IMR-90 (cell line): ENCODE data around the gene FIGLA. TPM values are rescaled to one million over a fixed set of nuclear protein-coding genes. Genes with fewer than 3 reads are reported as not detected.

Experiments used
- ATAC-seq: fragments of 200-7000 bp; cut with Tn5 transposase; 2 replicates; pipeline ENCODE4 v1.9.1; 2020; ENCODE audit warnings: low read depth, mild to moderate bottlenecking, moderate library complexity
- BruUV-seq: library from RNA; stranded (reverse); fragments of 400-500 nt; replicated peaks from 2 replicates; lab custom pipeline; 2021; lab: Mats Ljungman, UMichigan
- CTCF ChIA-PET: fragments of 300-600 bp; formaldehyde crosslinking; extraction: SDS; loops from one replicate; lab custom pipeline; 2021; ENCODE audit warnings: antibody characterized with exemption; lab: Yijun Ruan, JAX
- POLR2A ChIA-PET: fragments of 300-600 bp; sonication (Branson Sonifier 250); formaldehyde crosslinking; loops from one replicate; lab custom pipeline; 2022; ENCODE audit warnings: antibody characterized with exemption; ENCODE audit not compliant: unreplicated experiment; lab: Charles Lee
- DNase-seq: peaks from one replicate; pipeline ENCODE4 v3.0.0; 2013
- H2AFZ ChIP-seq: replicated peaks from 2 replicates; pipeline ENCODE3; 2013; ENCODE audit warnings: low read length, mild to moderate bottlenecking; ENCODE audit not compliant: poor library complexity
- H2AK5ac ChIP-seq: 2 replicates; pipeline ENCODE4 v1.6.1; 2013; ENCODE audit warnings: low read depth, low read length, inconsistent platforms
- H2AK9ac ChIP-seq: replicated peaks from 2 replicates; pipeline ENCODE3; 2013; ENCODE audit warnings: mild to moderate bottlenecking, low read depth, low read length, moderate library complexity; ENCODE audit not compliant: poor library complexity
- H2BK120ac ChIP-seq: 2 replicates; pipeline ENCODE4 v1.6.1; 2013; ENCODE audit warnings: low read depth, low read length, inconsistent platforms
- H2BK15ac ChIP-seq: 3 replicates; pipeline ENCODE4 v1.6.1; 2013; ENCODE audit warnings: low read depth, low read length, inconsistent platforms
- H2BK20ac ChIP-seq: 2 replicates; pipeline ENCODE4 v1.6.1; 2013; ENCODE audit warnings: low read depth, mild to moderate bottlenecking, inconsistent platforms, low read length, moderate library complexity
- H2BK5ac ChIP-seq: 2 replicates; pipeline ENCODE4 v1.6.1; 2013; ENCODE audit warnings: mild to moderate bottlenecking, low read depth, low read length, inconsistent platforms; ENCODE audit not compliant: poor library complexity, severe bottlenecking
- H3K14ac ChIP-seq: replicated peaks from 2 replicates; pipeline ENCODE4 v1.6.1; 2013; ENCODE audit warnings: low read depth, low read length, inconsistent platforms
- H3K18ac ChIP-seq: 2 replicates; pipeline ENCODE4 v1.6.1; 2013; ENCODE audit warnings: low read depth, low read length, control low read depth
- H3K23ac ChIP-seq: 2 replicates; pipeline ENCODE4 v1.6.1; 2013; ENCODE audit warnings: low read depth, low read length, inconsistent platforms
- H3K27ac ChIP-seq: 2 replicates; pipeline ENCODE4 v1.5.1; 2013; ENCODE audit warnings: mild to moderate bottlenecking, control low read depth, low read length; ENCODE audit not compliant: insufficient read depth
- H3K27me3 ChIP-seq: 2 replicates; pipeline ENCODE4 v1.6.1; 2013; ENCODE audit warnings: low read length; ENCODE audit not compliant: control insufficient read depth, insufficient read depth
- H3K36me3 ChIP-seq: 2 replicates; pipeline ENCODE4 v1.6.1; 2013; ENCODE audit warnings: low read length, mixed read lengths; ENCODE audit not compliant: control insufficient read depth, insufficient read depth
- H3K4ac ChIP-seq: 2 replicates; pipeline ENCODE4 v1.6.1; 2013; ENCODE audit warnings: low read depth, low read length, inconsistent platforms
- H3K4me1 ChIP-seq: 2 replicates; pipeline ENCODE4 v1.6.1; 2013; ENCODE audit warnings: low read length, mixed read lengths; ENCODE audit not compliant: control insufficient read depth, insufficient read depth
- H3K4me2 ChIP-seq: 2 replicates; pipeline ENCODE4 v1.6.1; 2013; ENCODE audit warnings: low read depth, mild to moderate bottlenecking, control low read depth, low read length, moderate library complexity
- H3K4me3 ChIP-seq: 2 replicates; pipeline ENCODE4 v1.5.1; 2013; ENCODE audit warnings: low read depth, mild to moderate bottlenecking, control low read depth, low read length, moderate library complexity; ENCODE audit not compliant: insufficient read depth
- H3K56ac ChIP-seq: 2 replicates; pipeline ENCODE4 v1.6.1; 2013; ENCODE audit warnings: low read length, inconsistent platforms; ENCODE audit not compliant: insufficient read depth; ENCODE audit errors: extremely low read depth
- H3K79me1 ChIP-seq, 2 experiments: 2 replicates each; pipeline ENCODE4 v1.6.1; 2013; ENCODE audit warnings: low read length in 2 of 2, inconsistent platforms in 1 of 2, low read depth in 1 of 2
- H3K9ac ChIP-seq: 2 replicates; pipeline ENCODE4 v1.6.1; 2013; ENCODE audit warnings: low read depth, low read length, control low read depth
- H3K9me1 ChIP-seq: 2 replicates; pipeline ENCODE4 v1.6.1; 2013; ENCODE audit warnings: low read length, inconsistent platforms; ENCODE audit not compliant: insufficient read depth
- H3K9me3 ChIP-seq: 2 replicates; pipeline ENCODE4 v1.6.1; 2013; ENCODE audit warnings: low read length; ENCODE audit not compliant: control insufficient read depth, insufficient read depth
- H4K20me1 ChIP-seq: 2 replicates; pipeline ENCODE4 v1.6.1; 2013; ENCODE audit warnings: low read length, inconsistent platforms; ENCODE audit not compliant: insufficient read depth
- H4K5ac ChIP-seq: 2 replicates; pipeline ENCODE4 v1.6.1; 2013; ENCODE audit warnings: mild to moderate bottlenecking, low read depth, low read length, control low read depth
- H4K8ac ChIP-seq, 2 experiments: 2 replicates each; pipeline ENCODE4 v1.6.1; 2013; ENCODE audit warnings: low read depth in 2 of 2, low read length in 2 of 2, control low read depth in 1 of 2, inconsistent platforms in 1 of 2
- H4K91ac ChIP-seq: 2 replicates; pipeline ENCODE4 v1.6.1; 2013; ENCODE audit warnings: low read depth, low read length, inconsistent platforms; ENCODE audit not compliant: insufficient read depth
- FOS ChIP-seq: fragments of 150-350 bp; IDR thresholded peaks from 2 replicates; pipeline ENCODE4 v1.6.1; 2016; ENCODE audit warnings: low read depth, low read length
- MAFK ChIP-seq: IDR thresholded peaks from 2 replicates; pipeline ENCODE4 v1.6.1; 2012; ENCODE audit warnings: low read depth, low read length, improper control_type of control experiment
- MXI1 ChIP-seq: IDR thresholded peaks from 2 replicates; pipeline ENCODE4 v1.6.1; 2012; ENCODE audit warnings: low read depth, mild to moderate bottlenecking, low read length, moderate library complexity, borderline replicate concordance
- NFE2L2 ChIP-seq: fragments of 150-350 bp; IDR thresholded peaks from 2 replicates; pipeline ENCODE4 v1.6.1; 2016; ENCODE audit warnings: low read depth, mild to moderate bottlenecking, low read length
- POLR2A ChIP-seq: IDR thresholded peaks from 2 replicates; pipeline ENCODE4 v1.6.1; 2012; ENCODE audit warnings: mild to moderate bottlenecking, low read depth, low read length
- RAD21 ChIP-seq: IDR thresholded peaks from 2 replicates; pipeline ENCODE4 v1.6.1; 2012; ENCODE audit warnings: low read length, improper control_type of control experiment
- SMC3 ChIP-seq: fragments of 150-350 bp; IDR thresholded peaks from 2 replicates; pipeline ENCODE4 v1.6.1; 2016; ENCODE audit warnings: low read depth, mild to moderate bottlenecking, antibody characterized with exemption, low read length, moderate library complexity
- WGBS, 2 experiments: methylation state at CpG; one replicate each; pipeline versions ENCODE4 v1.1.5 to v1.1.7; 2013; ENCODE audit warnings: missing lambda C conversion rate in 2 of 2; ENCODE audit not compliant: insufficient read length in 1 of 2; ENCODE audit errors: extremely low coverage in 2 of 2; 5-methylcytosine and 5-hydroxymethylcytosine counted together
- dilution Hi-C: fragments of 300-500 bp; cut with HindIII; formaldehyde crosslinking; loops from one replicate; pipeline ENCODE4 v1.14.3; 2018; ENCODE audit warnings: low sequenced_read_pairs; ENCODE audit not compliant: unreplicated experiment
- in situ Hi-C: fragments of 300-500 bp; cut with MboI; formaldehyde crosslinking; loops from 3 replicates; pipeline ENCODE4 v1.14.3; 2019; ENCODE audit warnings: low sequenced_read_pairs, inconsistent platforms, mixed read lengths
- intact Hi-C: fragments of 100-400 bp; cut with micrococcal nuclease; formaldehyde crosslinking; loops from 2 replicates; pipeline ENCODE4 v1.10.0; 2022
- polyA plus RNA-seq, 3 experiments: library from polyadenylated mRNA; depleted of rRNA; stranded (reverse); fragments of >200 nt; gene quantifications; 2 replicates each; pipeline ENCODE4 v1.2.3, GENCODE V29; 2012; ENCODE audit warnings: low replicate concordance in 1 of 3
- total RNA-seq: library from RNA; depleted of rRNA; stranded (reverse); fragments of >200 nt; gene quantifications from 2 replicates; pipeline ENCODE4 v1.2.3, GENCODE V29; 2012

FIGLA gene
- total and polyA plus RNA-seq, 2 of the 4 experiments (the other 2 are of a cell fraction): not detected

DNA sequence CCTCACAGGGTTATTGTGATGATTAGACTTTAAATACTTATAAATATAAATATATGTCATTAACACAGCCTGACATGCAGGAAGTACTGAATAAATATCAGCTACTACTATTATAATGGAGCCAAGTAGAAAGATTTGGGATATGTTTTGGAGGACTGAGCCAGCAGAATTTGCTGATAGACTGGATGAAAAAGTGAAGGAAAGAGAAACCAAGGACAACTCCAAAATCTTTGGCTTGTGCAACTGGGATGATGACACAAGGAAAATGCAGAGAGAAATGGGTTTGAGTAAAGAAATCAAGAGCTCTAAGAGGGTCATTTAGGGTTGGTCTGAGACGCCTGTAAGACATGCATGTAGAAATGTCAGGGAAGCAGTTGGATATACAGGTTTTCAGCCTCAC, 38.0 kb downstream of the FIGLA start:
- Histone ChIP-seq H3K79me1 (no peaks in the 10 kb centered on the region), H3K14ac (no peak overlapping the region), H3K4me1 (no peaks in the 10 kb centered on the region), H3K4me2 (no peak overlapping the region), H3K36me3 (no peaks in the 10 kb centered on the region), H2BK120ac (no peak overlapping the region), H3K9me3 (no peaks in the 10 kb centered on the region), H3K56ac (no peak overlapping the region), H4K91ac (no peak overlapping the region), H3K18ac (no peak overlapping the region), H3K4me3 (no peak overlapping the region), H4K8ac (no peak overlapping the region), H2BK20ac (no peak overlapping the region), H2AFZ (no peak overlapping the region), H2BK5ac (no peak overlapping the region), H2AK9ac (no peak overlapping the region), H3K4ac (no peak overlapping the region), H2AK5ac (no peak overlapping the region), H3K23ac (no peak overlapping the region), H3K9ac (no peak overlapping the region), H3K27me3 (no peaks in the 10 kb centered on the region), H3K9me1 (no peaks in the 10 kb centered on the region), H2BK15ac (no peak overlapping the region), H4K20me1 (no peaks in the 10 kb centered on the region), H4K5ac (no peak overlapping the region), H3K27ac (no peak overlapping the region)
- TF ChIP-seq MAFK: no peak
- no peak for TF ChIP-seq MXI1
- no peak for TF ChIP-seq NFE2L2
- no peak for TF ChIP-seq SMC3
- no peak for TF ChIP-seq POLR2A
- no peak for TF ChIP-seq RAD21
- TF ChIP-seq FOS: no peak
- dilution Hi-C loops (no loop called here), in situ Hi-C loops (no loop called here), intact Hi-C loops (no loop called here)
- DNase-seq (no peak), ATAC-seq (no peak)
- ChIA-PET POLR2A (no interaction called here), CTCF (no interaction called here)
- no CpG with 5 or more reads among the region's 1 CpG for WGBS, 2 experiments
- no TSS peak for BruUV-seq
